Activated T-helper 1 cell treated with anti-CD3 and anti-CD28 coated beads, Interleukin-2, amount 50 U/mL, for 16 hours (primary cell): ENCODE results near the gene STK11.

Experiments used
- DNase-seq, 2 donors: peaks; one replicate each; pipeline ENCODE4 v3.0.0-alpha.2; 2020; ENCODE audit warnings: low read depth in 1 of 2, low spot score in 1 of 2

The STK11 gene

GRCh38 chr19:1260749-1261537 lies 55.4 kb downstream of the STK11 start:
- peak; percentile 91 to 98 for DNase-seq

- no peak for DNase-seq
Measured at GRCh38 chr19:1261538-1261797, 55.9 kb downstream of the STK11 start.

- no peak for DNase-seq
Measured at GRCh38 chr19:1261798-1262622, 56.4 kb downstream of the STK11 start.

- no peak for DNase-seq
Measured at GRCh38 chr19:1262623-1263123, 57.1 kb downstream of the STK11 start.

- DNase-seq, result no peak
Measured at GRCh38 chr19:1263188-1263587, 57.6 kb downstream of the STK11 start.

GRCh38 chr19:1264801-1265614 lies 59.4 kb downstream of the STK11 start:
- no peak for DNase-seq

GRCh38 chr19:1265615-1266128 lies 60.1 kb downstream of the STK11 start:
- no peak for DNase-seq

- DNase-seq, result peak; percentile 65 to 80
Measured at GRCh38 chr19:1266129-1266915, 60.7 kb downstream of the STK11 start.

GRCh38 chr19:1266916-1267476 lies 61.4 kb downstream of the STK11 start:
- DNase-seq, result peak; percentile 60 to 66

- no peak for DNase-seq
Measured at GRCh38 chr19:1267477-1268225, 62.1 kb downstream of the STK11 start.

GRCh38 chr19:1268226-1269064 lies 62.9 kb downstream of the STK11 start:
- DNase-seq, result no peak

- DNase-seq, result peak; percentile 98 to 99
Measured at GRCh38 chr19:1269065-1269477, 63.5 kb downstream of the STK11 start, which contains the start of gene CIRBP. TSS of gene CIRBP (plus strand) at chr19:1269332. CDS start at chr19:1270934, 1,602 bp downstream.

- peak; percentile 76 to 81 for DNase-seq
Measured at GRCh38 chr19:1269478-1270212, 64.1 kb downstream of the STK11 start.

GRCh38 chr19:1270213-1270853 lies 64.8 kb downstream of the STK11 start:
- no peak for DNase-seq

GRCh38 chr19:1270854-1271527 lies 65.4 kb downstream of the STK11 start:
- no peak for DNase-seq

GRCh38 chr19:1271528-1272422 lies 66.2 kb downstream of the STK11 start:
- DNase-seq, result no peak
